Prostate gland (tissue), 2 donors: ENCODE data around the gene JKAMP.

Experiments
- POLR2AphosphoS5 ChIP-seq: sonication (generic); formaldehyde crosslinking; IDR thresholded peaks from one replicate; pipeline ENCODE4 v1.6.1; 2017; ENCODE audit warnings: antibody characterized with exemption
- TF ChIP-seq, protein P1 (sequence below), 4 experiments: fragments of 200-600 bp in 2 of 4; fragments of 450-650 bp in 2 of 4; sonication (generic) in 2 of 4; IDR thresholded peaks; 1 replicate in 3 of 4; 2 replicates in 1 of 4; pipeline ENCODE4 v1.5.1; 2016 to 2019; ENCODE audit warnings: antibody characterized with exemption in 4 of 4, mild to moderate bottlenecking in 2 of 4, moderate library complexity in 2 of 4

DNA sequence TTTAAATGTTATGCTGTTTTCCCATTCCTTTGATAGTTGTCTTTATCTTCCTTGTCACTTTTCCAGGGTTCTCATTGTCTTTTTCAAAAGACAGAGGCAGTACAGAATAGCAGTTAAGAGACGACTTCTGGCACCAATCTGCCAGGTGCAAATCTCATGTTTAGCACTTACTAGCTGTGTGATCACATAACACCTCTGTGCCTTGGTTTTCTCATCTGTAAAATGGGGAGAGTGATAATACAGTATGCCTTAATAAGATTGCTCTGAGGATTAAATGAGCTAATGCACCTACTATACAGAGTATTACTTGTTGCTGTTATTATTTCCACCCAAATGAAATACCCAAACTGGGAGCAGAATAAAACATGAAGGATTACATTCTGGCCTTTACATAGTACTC lies 23.9 kb upstream of the JKAMP start:
- TF ChIP-seq, protein P1, sequence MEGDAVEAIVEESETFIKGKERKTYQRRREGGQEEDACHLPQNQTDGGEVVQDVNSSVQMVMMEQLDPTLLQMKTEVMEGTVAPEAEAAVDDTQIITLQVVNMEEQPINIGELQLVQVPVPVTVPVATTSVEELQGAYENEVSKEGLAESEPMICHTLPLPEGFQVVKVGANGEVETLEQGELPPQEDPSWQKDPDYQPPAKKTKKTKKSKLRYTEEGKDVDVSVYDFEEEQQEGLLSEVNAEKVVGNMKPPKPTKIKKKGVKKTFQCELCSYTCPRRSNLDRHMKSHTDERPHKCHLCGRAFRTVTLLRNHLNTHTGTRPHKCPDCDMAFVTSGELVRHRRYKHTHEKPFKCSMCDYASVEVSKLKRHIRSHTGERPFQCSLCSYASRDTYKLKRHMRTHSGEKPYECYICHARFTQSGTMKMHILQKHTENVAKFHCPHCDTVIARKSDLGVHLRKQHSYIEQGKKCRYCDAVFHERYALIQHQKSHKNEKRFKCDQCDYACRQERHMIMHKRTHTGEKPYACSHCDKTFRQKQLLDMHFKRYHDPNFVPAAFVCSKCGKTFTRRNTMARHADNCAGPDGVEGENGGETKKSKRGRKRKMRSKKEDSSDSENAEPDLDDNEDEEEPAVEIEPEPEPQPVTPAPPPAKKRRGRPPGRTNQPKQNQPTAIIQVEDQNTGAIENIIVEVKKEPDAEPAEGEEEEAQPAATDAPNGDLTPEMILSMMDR (IDR thresholded peaks at IDR 0.05) = no peak
- TF ChIP-seq POLR2AphosphoS5 = no peak
